DND-41 (cell line): ENCODE measurements around the gene OR4D9.

Experiments used
- ATAC-seq: fragments of 200-7000 bp; cut with Tn5 transposase; 3 replicates; pipeline ENCODE4 v1.9.1; 2021; ENCODE audit warnings: low read depth; ENCODE audit not compliant: insufficient read depth
- DNase-seq: peaks from one replicate; pipeline ENCODE4 v3.0.0-alpha.2; 2020
- H2AFZ ChIP-seq: 2 replicates; pipeline ENCODE4 v1.6.0; 2012; ENCODE audit warnings: low read depth, low read length
- H3K27ac ChIP-seq: 2 replicates; pipeline ENCODE4 v1.5.1; 2012; ENCODE audit warnings: low read length, inconsistent platforms
- H3K27me3 ChIP-seq: fragments of 200-600 bp; sonication (generic); 2 replicates; pipeline ENCODE4 v1.6.0; 2012; ENCODE audit warnings: low read length, mild to moderate bottlenecking, inconsistent platforms; ENCODE audit not compliant: insufficient read depth, poor library complexity
- H3K36me3 ChIP-seq: 2 replicates; pipeline ENCODE4 v1.5.1; 2012; ENCODE audit warnings: low read length, inconsistent platforms; ENCODE audit not compliant: insufficient read depth
- H3K4me1 ChIP-seq: 2 replicates; pipeline ENCODE4 v1.5.1; 2012; ENCODE audit warnings: mild to moderate bottlenecking, low read length; ENCODE audit not compliant: insufficient read depth
- H3K4me2 ChIP-seq: 2 replicates; pipeline ENCODE4 v1.6.0; 2012; ENCODE audit warnings: mild to moderate bottlenecking, moderate library complexity, low read length, inconsistent platforms; ENCODE audit not compliant: insufficient read depth
- H3K4me3 ChIP-seq, 2 experiments: fragments of 200-600 bp in 1 of 2; shearing (Covaris generic) in 1 of 2; 2 replicates each; pipeline ENCODE4 v1.5.1; 2012 to 2016; ENCODE audit warnings: inconsistent platforms in 2 of 2, low read length in 2 of 2, mild to moderate bottlenecking in 2 of 2, low read depth in 1 of 2, moderate library complexity in 1 of 2
- H3K79me2 ChIP-seq: 2 replicates; pipeline ENCODE4 v1.6.0; 2012; ENCODE audit warnings: low read length, inconsistent platforms; ENCODE audit not compliant: insufficient read depth
- H3K9ac ChIP-seq: 2 replicates; pipeline ENCODE4 v1.6.0; 2012; ENCODE audit warnings: low read depth, mild to moderate bottlenecking, inconsistent platforms, low read length, moderate library complexity
- H3K9me3 ChIP-seq: 2 replicates; pipeline ENCODE4 v1.5.1; 2012; ENCODE audit warnings: low read length, moderate library complexity, mild to moderate bottlenecking, inconsistent platforms; ENCODE audit not compliant: insufficient read depth, severe bottlenecking
- H4K20me1 ChIP-seq: 2 replicates; pipeline ENCODE4 v1.6.0; 2012; ENCODE audit warnings: low read length; ENCODE audit not compliant: insufficient read depth
- CTCF ChIP-seq: IDR thresholded peaks from 2 replicates; pipeline ENCODE4 v1.5.1; 2012; ENCODE audit warnings: borderline replicate concordance, low read length, moderate library complexity, mild to moderate bottlenecking; ENCODE audit not compliant: poor library complexity, severe bottlenecking; ENCODE audit errors: extremely low read depth
- EZH2 ChIP-seq: IDR thresholded peaks from 3 replicates; pipeline ENCODE4 v1.6.1; 2012; ENCODE audit warnings: borderline replicate concordance, low read depth, mild to moderate bottlenecking, moderate library complexity, low read length, inconsistent platforms; ENCODE audit not compliant: severe bottlenecking

OR4D9 gene

GRCh38 chr11:59560702-59561473, 49.5 kb downstream of the OR4D9 start:
- Histone ChIP-seq H3K27me3 (no peaks in the 10 kb centered on the region), H3K4me3 (peak overlapping the region; percentile 95 to 97), H3K36me3 (no peaks in the 10 kb centered on the region; the same call in 1 of the 2 replicates), H3K27ac (peak overlapping the region; percentile 90), H3K79me2 (no peaks in the 10 kb centered on the region), H2AFZ (peak overlapping the region; percentile 100), H3K4me1 (peaks cover 23% of the 10 kb centered on the region), H3K9me3 (no peaks in the 10 kb centered on the region), H3K4me2 (peak overlapping the region; percentile 79), H4K20me1 (no peaks in the 10 kb centered on the region), H3K9ac (peak overlapping the region; percentile 93)
- no peak for TF ChIP-seq CTCF
- TF ChIP-seq EZH2, result no peak
- DNase-seq (peak; percentile 86), ATAC-seq (peak; percentile 80)

- no peaks in the 10 kb centered on the region for H3K9me3 ChIP-seq
- no peak overlapping the region for H3K4me3 ChIP-seq
- ATAC-seq, result no peak
Measured at GRCh38 chr11:59562292-59562691, 51.0 kb downstream of the OR4D9 start.

More at GRCh38 chr11:59562292-59562691, 51.0 kb downstream of the OR4D9 start:
- Histone ChIP-seq H3K27me3 (no peaks in the 10 kb centered on the region), H4K20me1 (no peaks in the 10 kb centered on the region), H3K9ac (no peak overlapping the region), H3K4me2 (no peak overlapping the region), H3K36me3 (no peaks in the 10 kb centered on the region; the same call in 1 of the 2 replicates), H3K27ac (no peak overlapping the region), H3K79me2 (no peaks in the 10 kb centered on the region), H3K4me1 (peaks cover 26% of the 10 kb centered on the region), H2AFZ (no peak overlapping the region; the same call in 1 of the 2 replicates)
- no peak for DNase-seq
- TF ChIP-seq EZH2, result no peak
